T-helper 1 cell treated with Interleukin-12 subunit alpha and Interleukin-12 subunit beta and Interleukin-4 antibody, amounts not matched to agents 30 ng/mL and 1 ng/mL, for 36 hours (primary cell): ENCODE results near the gene MAPK1IP1L. TPM values are rescaled to one million over a fixed set of nuclear protein-coding genes. Genes with fewer than 3 reads are reported as not detected.

Source experiments
- intact Hi-C: fragments of 100-400 bp; cut with micrococcal nuclease; formaldehyde crosslinking; loops from one replicate; pipeline ENCODE4 v1.15.1; 2024
- total RNA-seq: library from RNA; stranded (reverse); gene quantifications from 2 replicates; pipeline ENCODE4 v1.2.3, GENCODE V29; 2022

Gene MAPK1IP1L
- total RNA-seq, 1 donor from 2014 or later: 119 TPM

DNA sequence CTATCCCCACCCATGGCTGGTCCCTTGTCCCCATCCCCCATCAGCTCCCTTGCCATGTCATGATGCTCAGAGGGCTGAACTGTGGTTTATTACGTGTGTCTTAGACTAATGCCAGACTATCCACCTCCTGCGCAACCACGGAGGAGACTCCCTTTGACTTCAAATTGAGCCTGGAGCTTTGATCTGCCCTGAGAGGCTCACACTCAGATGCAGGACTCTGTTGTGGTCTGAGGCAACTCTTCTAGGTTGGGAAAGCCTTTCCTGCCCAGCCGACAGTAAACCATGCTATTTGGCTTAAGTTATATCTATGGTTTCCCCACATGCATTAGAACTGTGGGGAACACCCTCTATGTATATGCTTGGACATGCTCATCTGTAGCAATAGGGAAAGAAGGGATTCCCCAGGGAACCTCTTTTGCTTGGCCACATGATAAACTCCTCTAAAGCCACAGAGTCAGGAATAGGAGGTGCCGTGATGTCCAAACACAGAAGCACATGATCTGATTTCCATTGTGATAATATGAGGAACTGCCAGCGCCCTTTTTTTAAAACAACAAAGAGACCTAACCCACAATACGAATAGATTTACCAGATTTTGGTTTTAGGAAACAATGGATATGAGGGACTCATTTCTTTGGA, 66.5 kb downstream of the MAPK1IP1L start:
- intact Hi-C loops: no loop called here

- intact Hi-C loops: no loop called here
Observed at GRCh38 chr14:55118761-55119160, 67.3 kb downstream of the MAPK1IP1L start.

Other genes with a start within 250 kb of the MAPK1IP1L start
- 82.9 and 86.0 TPM in 2 replicates for gene GCH1, start 148.8 kb upstream of the MAPK1IP1L start, total RNA-seq
- gene WDHD1, start 24.5 kb upstream of the MAPK1IP1L start, total RNA-seq: 30.5 and 32.9 TPM in 2 replicates
- gene SOCS4, start 24.4 kb upstream of the MAPK1IP1L start, total RNA-seq: 31.4 and 35.6 TPM in 2 replicates
- 44.6 and 47.5 TPM in 2 replicates for gene LGALS3, start 77.6 kb downstream of the MAPK1IP1L start, total RNA-seq
- gene DLGAP5, start 139.9 kb downstream of the MAPK1IP1L start, total RNA-seq: 40.8 and 42.2 TPM in 2 replicates
- gene FBXO34, start 219.8 kb downstream of the MAPK1IP1L start, total RNA-seq: 17.7 and 18.9 TPM in 2 replicates